ENCODE results near the gene HOXB7.

HOXB7 gene

GRCh38 chr17:48610282-48611211 is at the start of gene HOXB7:
HOXB7 (minus strand) TSS chr17:48611017; CDS start chr17:48610918, 99 bp downstream.
- DNase-seq, result peak; percentile 46

- no peak for DNase-seq
Observed at GRCh38 chr17:48655913-48656312, 45.1 kb upstream of the HOXB7 start.

DNA sequence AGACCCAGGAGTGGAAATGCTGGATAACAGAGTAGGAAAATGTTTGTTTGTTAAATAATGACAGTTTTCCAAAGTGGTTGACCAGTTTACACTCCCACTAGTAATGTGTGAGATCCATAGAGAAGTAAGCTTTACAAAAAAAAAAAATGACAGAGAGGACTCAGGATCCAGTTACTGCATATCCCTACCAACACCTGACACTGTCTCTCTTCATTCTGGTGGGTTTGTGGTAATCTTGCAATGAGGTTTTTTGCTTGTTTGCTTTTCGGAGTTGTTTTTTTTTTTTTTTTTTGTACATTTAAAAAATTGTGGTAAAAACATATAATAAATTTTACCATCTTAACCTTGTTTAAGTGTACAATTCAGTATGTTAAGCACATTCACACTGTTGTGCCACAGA is 38.9 kb upstream of the HOXB7 start:
- no peak for DNase-seq

- DNase-seq, result no peak
Observed at GRCh38 chr17:48647963-48648245, 37.1 kb upstream of the HOXB7 start.

GRCh38 chr17:48647103-48647962 is 36.5 kb upstream of the HOXB7 start:
- DNase-seq, result no peak

DNA sequence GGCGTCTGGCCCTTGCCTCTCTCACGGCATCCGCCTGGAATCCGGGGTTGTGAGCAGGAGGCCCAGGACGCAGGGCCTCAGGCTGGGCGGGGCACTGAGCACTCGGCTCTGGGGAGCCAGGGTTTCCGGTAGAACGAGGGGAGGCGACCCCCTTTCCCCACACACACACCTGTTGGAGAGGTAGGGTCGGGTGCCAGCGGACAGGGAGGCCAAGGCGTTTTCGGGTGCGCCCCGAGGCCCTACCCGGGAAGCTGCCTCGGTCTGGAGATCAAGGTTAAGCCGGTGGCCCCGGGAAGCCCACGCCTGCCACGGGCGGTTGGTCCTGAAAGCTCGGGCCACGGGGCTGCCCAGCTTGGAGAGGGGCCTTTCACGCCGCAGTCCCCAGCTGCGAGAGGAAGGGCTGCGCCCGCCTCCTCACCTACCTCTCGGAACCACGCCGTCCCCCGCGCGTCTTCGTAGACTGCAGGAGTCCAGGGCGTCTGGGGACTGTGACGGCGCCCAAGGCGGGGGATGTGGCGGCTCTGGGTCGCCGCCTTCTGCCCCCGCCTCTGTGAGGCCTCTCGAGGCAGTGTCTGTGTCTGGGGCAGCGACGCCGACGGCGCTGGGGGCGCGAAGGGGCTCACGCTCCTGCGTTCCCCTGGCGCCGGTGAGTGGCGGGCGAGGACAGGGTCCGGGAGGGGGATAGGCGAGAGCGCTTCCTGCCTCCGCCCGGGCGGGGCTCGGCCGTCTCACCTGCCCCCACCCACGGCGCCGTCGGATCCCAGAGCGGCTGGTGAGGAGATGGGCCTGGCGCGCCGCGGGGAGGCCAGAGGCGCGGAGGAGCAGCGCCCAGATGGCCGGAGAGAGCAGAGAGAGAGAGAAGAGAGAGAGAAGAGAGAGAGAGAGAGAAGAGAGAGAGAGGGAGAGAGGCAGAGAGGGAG is 35.6 kb upstream of the HOXB7 start:
- no peak for DNase-seq

DNA sequence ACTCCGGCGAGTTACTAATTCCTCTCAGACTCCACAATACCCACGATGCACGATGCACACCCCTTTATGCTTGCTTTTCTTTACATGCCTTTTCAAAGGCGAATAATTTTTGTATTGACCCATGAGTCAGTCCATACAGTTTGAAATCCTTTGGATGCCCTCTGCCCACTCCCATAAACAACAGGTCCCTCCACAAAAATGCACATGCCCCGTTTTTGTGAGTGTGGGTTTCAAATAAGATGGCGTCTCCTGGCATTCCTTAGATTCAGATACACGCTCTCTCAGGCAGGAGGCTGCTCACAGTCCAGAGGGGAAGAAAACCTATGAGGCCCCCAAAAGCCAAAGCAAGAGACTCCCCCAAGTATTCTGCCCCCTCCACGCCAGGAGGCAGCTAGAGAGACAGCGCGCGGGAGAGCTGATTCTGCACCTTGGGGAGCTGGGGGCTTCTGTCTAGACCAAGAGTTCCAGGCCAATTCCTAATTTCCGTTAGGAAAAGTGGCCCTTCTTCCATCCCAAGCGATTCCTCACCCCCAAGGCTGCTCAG is 34.9 kb upstream of the HOXB7 start:
- DNase-seq, result no peak

- no peak for DNase-seq
Observed at GRCh38 chr17:48644910-48645557, 34.2 kb upstream of the HOXB7 start.

DNA sequence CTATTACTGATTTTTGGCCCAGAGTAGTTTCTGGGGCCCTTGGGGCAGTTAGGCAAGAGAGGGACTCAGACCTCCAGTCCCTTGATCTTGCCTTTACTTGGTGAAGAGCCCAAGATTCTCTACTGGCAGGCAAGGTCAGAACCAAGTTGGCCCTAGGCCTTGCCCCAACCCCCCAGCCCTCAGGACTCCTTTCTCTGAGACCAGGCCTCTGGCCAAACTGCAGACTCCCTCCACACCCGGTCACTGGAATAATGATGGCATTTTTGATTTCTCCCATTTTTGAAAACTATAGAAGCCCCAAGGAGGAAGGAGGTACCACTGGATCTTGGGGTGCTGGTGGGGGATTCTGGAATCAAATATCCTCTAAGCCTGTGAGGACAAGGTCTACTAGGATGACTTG is 33.3 kb upstream of the HOXB7 start:
- DNase-seq, result no peak

GRCh38 chr17:48643697-48644012 is 32.8 kb upstream of the HOXB7 start:
- DNase-seq, result no peak

- DNase-seq, result no peak
Observed at GRCh38 chr17:48642843-48643696, 32.3 kb upstream of the HOXB7 start.

DNA sequence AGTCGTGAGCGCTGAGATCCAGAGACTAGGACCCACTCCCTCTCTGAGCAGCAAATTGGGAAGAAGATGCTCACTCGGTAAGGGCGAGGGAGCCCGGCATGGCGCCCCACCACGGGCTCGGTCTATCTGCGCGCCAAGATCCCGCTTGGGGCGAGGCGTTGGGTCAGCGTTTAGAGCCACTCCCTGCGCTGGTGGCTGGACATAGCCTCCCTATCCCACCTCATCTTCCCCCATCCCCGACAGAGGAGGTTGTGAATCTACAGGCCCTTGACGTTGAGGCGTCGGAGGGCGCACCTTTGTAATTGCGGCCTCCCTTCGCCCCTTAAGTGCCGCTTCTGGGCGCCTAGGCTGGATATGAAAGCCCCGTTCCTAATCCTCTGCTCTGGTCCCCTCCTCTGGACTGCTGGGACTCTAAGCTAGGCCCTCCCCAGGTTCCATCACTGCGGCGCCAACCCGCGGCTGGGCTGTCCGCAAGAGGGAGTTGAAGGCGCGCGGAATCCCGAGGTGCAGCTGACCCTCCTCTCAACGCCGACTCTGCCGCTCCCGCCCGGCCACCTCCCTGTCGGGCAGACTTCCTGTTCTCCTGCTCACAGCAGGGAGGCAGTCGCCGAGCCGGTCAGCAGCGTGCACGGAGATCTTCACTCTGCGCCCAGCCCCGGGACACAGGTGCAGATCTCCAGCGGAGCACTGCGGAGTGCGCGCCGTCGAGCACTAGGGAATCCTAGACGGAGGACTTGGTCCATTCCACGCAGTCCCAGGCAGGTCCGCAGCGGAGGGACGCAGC is 31.4 kb upstream of the HOXB7 start:
- no peak for DNase-seq

- no peak for DNase-seq
Observed at GRCh38 chr17:48641541-48642058, 30.8 kb upstream of the HOXB7 start.

GRCh38 chr17:48640858-48641180 is 30.0 kb upstream of the HOXB7 start:
- DNase-seq, result no peak

DNA sequence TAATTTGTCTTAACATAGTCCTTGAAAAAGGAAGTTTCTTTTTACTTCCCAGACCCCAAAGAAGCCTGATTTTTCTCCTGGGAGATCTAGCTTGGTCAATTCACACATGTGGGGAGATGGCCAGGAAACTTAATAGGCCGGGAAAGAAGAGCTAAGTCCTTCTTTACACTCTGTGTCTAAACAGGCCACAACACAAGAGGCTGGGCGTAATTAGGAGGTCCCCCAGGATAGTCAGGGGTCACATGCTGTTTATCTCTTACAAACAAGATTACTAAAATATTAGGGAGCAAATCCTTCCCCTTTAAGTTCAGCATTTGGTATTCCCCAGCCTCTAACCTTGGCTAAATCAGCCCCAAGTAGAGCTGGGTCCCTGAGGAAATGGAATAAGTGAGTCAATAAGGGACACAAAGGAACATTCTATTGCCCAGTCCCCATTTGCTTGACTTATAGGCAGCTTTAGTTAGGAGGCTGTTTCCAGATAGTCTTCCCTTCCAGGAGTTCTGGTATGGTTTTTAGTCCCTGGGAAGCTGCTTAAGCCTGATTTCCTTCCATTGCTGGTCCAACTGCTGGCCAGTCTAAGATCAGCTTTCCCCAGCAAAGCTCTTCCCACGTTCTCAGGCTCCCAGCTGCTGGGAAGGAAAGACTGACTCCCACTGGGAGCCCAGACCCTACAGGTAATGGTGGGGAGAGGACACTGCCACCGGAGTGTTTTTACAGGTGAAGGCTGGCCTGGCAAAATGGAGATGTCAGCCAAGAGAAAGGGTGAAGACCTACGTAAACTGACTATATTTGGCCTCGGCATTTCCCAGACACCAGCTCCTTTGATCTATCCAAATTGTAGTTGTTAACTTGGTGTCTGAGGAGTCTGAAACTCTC is 29.4 kb upstream of the HOXB7 start:
- no peak for DNase-seq

- DNase-seq, result no peak
Observed at GRCh38 chr17:48639136-48639535, 28.3 kb upstream of the HOXB7 start.

DNA sequence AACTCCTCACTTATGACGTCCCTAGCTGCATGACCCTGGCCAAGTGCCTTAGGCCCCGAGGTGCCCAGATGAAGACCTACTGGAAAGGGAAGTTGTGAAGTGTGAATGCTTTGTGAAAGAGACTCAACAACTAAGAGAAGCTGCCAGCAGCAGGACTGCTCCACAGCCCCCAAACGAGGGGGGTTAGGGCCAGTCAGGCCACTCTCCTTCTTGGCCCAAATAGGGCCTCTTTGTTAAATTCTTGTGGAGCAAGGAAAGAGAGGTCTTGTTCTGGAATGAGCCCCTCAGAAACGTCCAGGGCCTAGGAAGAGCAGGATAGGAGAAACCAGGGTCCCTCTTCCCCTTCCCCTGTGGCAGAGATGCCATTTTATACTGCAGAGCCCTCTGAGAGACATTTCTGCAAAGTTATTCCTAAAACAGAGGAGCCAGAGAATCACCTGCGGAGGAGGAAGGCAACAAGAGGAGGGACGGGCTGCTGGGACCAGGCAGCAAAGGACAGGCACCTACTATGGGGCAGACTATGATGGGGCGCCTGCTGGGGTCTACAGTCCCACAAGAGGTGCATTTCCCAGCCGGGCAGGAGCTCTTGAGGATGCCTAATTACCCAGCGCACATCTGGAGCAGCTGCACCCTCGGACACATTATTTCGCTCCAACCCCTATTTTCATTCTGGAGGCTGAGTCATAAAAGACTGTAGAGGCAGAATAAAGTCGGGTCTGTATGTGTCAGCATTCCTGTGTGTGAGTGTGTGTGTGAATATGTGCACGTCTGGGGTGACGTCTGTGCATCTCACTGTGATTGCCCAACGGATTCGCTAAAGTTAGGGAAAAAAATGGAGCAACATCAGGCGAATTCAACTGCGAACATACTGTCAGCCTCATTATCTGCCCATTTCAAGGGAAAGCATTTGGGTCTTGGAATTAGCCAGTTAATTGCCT is 26.8 kb upstream of the HOXB7 start:
- no peak for DNase-seq
